Fibroblast of lung (primary cell): Measurements from ENCODE around the gene CYGB.

ENCODE experiments used
- EZH2 ChIP-seq: IDR thresholded peaks from 2 replicates; pipeline ENCODE4 v1.5.1; 2012; ENCODE audit warnings: low read length, control low read depth, mild to moderate bottlenecking; ENCODE audit errors: missing control alignments
- TF ChIP-seq, protein P1 (sequence below), 2 donors: IDR thresholded peaks in 1 of 2; conservative IDR thresholded peaks in 1 of 2; 1 replicate in 1 of 2; 2 replicates in 1 of 2; pipeline ENCODE4 v1.5.1; 2011 to 2012; ENCODE audit warnings: low read length in 2 of 2, control low read depth in 1 of 2, inconsistent platforms in 1 of 2, low read depth in 1 of 2, mild to moderate bottlenecking in 1 of 2

DNA sequence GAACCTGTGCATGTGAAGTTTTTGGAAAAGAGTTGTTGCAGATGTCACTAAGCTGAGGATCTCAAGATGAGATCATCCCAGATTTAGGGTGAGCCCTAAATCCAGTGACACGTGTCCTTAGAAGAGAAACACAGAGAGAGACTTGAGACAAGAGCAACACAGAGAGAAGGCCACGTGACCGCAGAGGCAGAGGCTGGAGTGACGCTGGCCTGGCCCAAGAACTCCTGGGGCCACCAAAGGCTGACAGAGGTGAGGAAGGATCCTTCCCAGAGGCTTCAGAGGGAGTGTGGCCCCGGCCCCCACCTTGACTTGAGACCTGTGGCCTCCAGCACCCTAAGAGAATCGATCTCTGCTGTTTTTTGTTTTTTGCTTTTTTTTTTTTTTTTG, 24.2 kb downstream of the CYGB start:
- TF ChIP-seq, protein P1, sequence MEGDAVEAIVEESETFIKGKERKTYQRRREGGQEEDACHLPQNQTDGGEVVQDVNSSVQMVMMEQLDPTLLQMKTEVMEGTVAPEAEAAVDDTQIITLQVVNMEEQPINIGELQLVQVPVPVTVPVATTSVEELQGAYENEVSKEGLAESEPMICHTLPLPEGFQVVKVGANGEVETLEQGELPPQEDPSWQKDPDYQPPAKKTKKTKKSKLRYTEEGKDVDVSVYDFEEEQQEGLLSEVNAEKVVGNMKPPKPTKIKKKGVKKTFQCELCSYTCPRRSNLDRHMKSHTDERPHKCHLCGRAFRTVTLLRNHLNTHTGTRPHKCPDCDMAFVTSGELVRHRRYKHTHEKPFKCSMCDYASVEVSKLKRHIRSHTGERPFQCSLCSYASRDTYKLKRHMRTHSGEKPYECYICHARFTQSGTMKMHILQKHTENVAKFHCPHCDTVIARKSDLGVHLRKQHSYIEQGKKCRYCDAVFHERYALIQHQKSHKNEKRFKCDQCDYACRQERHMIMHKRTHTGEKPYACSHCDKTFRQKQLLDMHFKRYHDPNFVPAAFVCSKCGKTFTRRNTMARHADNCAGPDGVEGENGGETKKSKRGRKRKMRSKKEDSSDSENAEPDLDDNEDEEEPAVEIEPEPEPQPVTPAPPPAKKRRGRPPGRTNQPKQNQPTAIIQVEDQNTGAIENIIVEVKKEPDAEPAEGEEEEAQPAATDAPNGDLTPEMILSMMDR (conservative IDR thresholded peaks at IDR 0.05 in 1 of 2, IDR thresholded peaks at IDR 0.05 in 1 of 2; ENCODE audit: low read depth in 1 of 2, low read length in 2 of 2) = no peak
- TF ChIP-seq EZH2 = no peak
